MM.1S (cell line): ENCODE data around the gene RAB9A.

Experiments
- DNase-seq: peaks from one replicate; pipeline ENCODE4 v3.0.0-alpha.2; 2015
- H2AFZ ChIP-seq: fragments of 300-600 bp; sonication (generic); 2 replicates; pipeline ENCODE4 v1.6.0; 2016; ENCODE audit warnings: antibody characterized with exemption, low read length
- H3F3A ChIP-seq: fragments of 300-600 bp; sonication (generic); 2 replicates; pipeline ENCODE4 v1.6.1; 2016; ENCODE audit warnings: mild to moderate bottlenecking, antibody characterized with exemption, low read length, moderate library complexity, mixed read lengths; ENCODE audit not compliant: insufficient read depth
- H3K27ac ChIP-seq: fragments of 300-600 bp; sonication (generic); 2 replicates; pipeline ENCODE4 v1.5.1; 2016; ENCODE audit warnings: mild to moderate bottlenecking, low read length
- H3K27me3 ChIP-seq: fragments of 300-600 bp; sonication (generic); replicated peaks from 2 replicates; pipeline ENCODE4 v1.6.0; 2016; ENCODE audit warnings: low read length; ENCODE audit not compliant: insufficient read depth
- H3K36me3 ChIP-seq: fragments of 300-600 bp; sonication (generic); replicated peaks from 2 replicates; pipeline ENCODE4 v1.6.1; 2016; ENCODE audit warnings: mild to moderate bottlenecking, low read length, mixed read lengths; ENCODE audit not compliant: insufficient read depth
- H3K4me1 ChIP-seq: fragments of 300-600 bp; sonication (generic); 2 replicates; pipeline ENCODE4 v1.6.1; 2016; ENCODE audit warnings: low read length, mixed read lengths
- H3K4me2 ChIP-seq: fragments of 300-600 bp; sonication (generic); 2 replicates; pipeline ENCODE4 v1.6.0; 2016; ENCODE audit warnings: low read depth, low read length
- H3K4me3 ChIP-seq: fragments of 300-600 bp; sonication (generic); 2 replicates; pipeline ENCODE4 v1.5.1; 2016; ENCODE audit warnings: low read length, mixed read lengths
- H3K79me2 ChIP-seq: fragments of 300-600 bp; sonication (generic); 2 replicates; pipeline ENCODE4 v1.6.1; 2016; ENCODE audit warnings: mixed run types, low read length, mixed read lengths
- H3K9ac ChIP-seq: fragments of 300-600 bp; sonication (generic); 2 replicates; pipeline ENCODE4 v1.6.1; 2016; ENCODE audit warnings: low read length, mixed read lengths
- H3K9me2 ChIP-seq: fragments of 300-600 bp; sonication (generic); replicated peaks from 2 replicates; pipeline ENCODE4 v1.6.1; 2016; ENCODE audit warnings: mild to moderate bottlenecking, low read length, mixed read lengths; ENCODE audit not compliant: insufficient read depth
- H3K9me3 ChIP-seq: fragments of 300-600 bp; sonication (generic); replicated peaks from 2 replicates; pipeline ENCODE4 v1.6.1; 2016; ENCODE audit warnings: mild to moderate bottlenecking, low read length, mixed read lengths; ENCODE audit not compliant: insufficient read depth
- H4K20me1 ChIP-seq: fragments of 300-600 bp; sonication (generic); 2 replicates; pipeline ENCODE4 v1.6.1; 2016; ENCODE audit warnings: mild to moderate bottlenecking, low read length, moderate library complexity, mixed read lengths; ENCODE audit not compliant: insufficient read depth
- EZH2 ChIP-seq: fragments of 300-600 bp; sonication (generic); optimal IDR thresholded peaks from 2 replicates; pipeline ENCODE3; 2017; ENCODE audit warnings: low read depth, mild to moderate bottlenecking, antibody characterized with exemption, low read length, mixed read lengths
- EZH2phosphoT487 ChIP-seq: fragments of 300-600 bp; sonication (generic); IDR thresholded peaks from 2 replicates; pipeline ENCODE4 v1.6.1; 2018; ENCODE audit warnings: antibody characterized with exemption, low read length
- TF ChIP-seq, protein P1 (sequence below): fragments of 300-600 bp; sonication (generic); IDR thresholded peaks from 2 replicates; pipeline ENCODE4 v1.5.1; 2016; ENCODE audit warnings: antibody characterized with exemption, low read length, mixed read lengths

RAB9A gene

DNA sequence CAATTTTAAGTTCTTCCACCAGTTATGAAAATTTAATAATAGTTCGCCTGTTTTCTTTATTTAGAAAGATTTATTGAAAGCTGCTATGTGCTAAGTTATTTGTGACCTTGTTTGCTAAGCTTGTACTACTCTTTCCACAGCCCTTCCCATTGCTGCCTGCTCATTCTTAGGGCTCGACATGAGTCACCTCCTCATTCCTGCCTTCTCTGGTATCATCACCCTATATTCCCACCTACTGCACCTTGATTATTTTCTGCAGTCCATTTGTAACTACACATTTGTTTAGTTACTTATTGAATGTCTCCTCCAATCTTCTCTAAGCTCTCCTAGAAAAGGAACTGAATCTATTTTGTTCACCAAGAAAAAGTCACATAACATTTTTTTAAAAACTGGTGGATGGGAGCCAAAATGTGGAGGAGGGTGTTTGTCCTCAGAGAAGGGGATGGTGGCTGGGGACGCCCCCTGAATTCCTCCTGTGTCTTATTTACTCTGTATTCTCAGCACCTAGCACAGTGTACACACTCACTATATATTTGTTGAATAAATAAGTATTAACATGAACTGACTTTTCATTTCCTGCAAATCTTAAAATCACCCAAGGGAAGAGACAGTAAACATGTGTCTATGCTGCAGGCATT, 3.7 kb upstream of the RAB9A start:
- Histone ChIP-seq H3K4me2 (no peak overlapping the region), H3F3A (no peaks in the 10 kb centered on the region), H4K20me1 (no peaks in the 10 kb centered on the region), H3K9me3 (no peaks in the 10 kb centered on the region), H3K36me3 (no peaks in the 10 kb centered on the region), H3K79me2 (peaks cover 13% of the 10 kb centered on the region), H3K27me3 (no peaks in the 10 kb centered on the region), H3K4me1 (peaks cover 6% of the 10 kb centered on the region; the same call in 1 of the 2 replicates), H3K4me3 (no peak overlapping the region), H3K27ac (no peak overlapping the region), H2AFZ (no peak overlapping the region), H3K9ac (no peak overlapping the region), H3K9me2 (no peaks in the 10 kb centered on the region)
- TF ChIP-seq, protein P1, sequence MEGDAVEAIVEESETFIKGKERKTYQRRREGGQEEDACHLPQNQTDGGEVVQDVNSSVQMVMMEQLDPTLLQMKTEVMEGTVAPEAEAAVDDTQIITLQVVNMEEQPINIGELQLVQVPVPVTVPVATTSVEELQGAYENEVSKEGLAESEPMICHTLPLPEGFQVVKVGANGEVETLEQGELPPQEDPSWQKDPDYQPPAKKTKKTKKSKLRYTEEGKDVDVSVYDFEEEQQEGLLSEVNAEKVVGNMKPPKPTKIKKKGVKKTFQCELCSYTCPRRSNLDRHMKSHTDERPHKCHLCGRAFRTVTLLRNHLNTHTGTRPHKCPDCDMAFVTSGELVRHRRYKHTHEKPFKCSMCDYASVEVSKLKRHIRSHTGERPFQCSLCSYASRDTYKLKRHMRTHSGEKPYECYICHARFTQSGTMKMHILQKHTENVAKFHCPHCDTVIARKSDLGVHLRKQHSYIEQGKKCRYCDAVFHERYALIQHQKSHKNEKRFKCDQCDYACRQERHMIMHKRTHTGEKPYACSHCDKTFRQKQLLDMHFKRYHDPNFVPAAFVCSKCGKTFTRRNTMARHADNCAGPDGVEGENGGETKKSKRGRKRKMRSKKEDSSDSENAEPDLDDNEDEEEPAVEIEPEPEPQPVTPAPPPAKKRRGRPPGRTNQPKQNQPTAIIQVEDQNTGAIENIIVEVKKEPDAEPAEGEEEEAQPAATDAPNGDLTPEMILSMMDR = no peak
- TF ChIP-seq EZH2 (no peak), EZH2phosphoT487 (no peak)
- DNase-seq = no peak

DNA sequence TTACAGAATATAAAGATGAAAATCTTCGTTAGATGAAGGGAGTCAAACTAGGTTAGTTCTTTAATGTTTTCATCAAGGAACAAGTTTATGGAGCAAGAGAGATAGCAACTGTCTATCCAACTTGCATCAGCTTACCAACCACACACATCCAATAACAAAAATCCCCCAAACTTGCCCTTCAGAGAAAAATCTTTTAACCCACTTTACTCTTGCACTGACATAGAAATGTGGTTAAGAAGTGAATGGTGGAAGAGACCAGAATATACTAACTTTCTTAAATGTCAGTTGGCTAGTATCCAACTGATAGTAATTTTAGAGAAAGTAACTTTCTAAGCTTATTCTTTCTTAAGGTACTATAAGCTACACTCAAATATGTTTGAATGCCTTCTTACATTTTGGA, 1.7 kb upstream of the RAB9A start:
- no peak overlapping the region for H3K4me3 ChIP-seq
- H3K36me3 ChIP-seq = no peaks in the 10 kb centered on the region
- H3K79me2 ChIP-seq = peaks cover 32% of the 10 kb centered on the region
- H3K4me1 ChIP-seq = peaks cover 6% of the 10 kb centered on the region; the same call in 1 of the 2 replicates
- no peak for TF ChIP-seq EZH2
- no peak for TF ChIP-seq EZH2phosphoT487
- TF ChIP-seq, protein P1 = no peak
- H2AFZ ChIP-seq = no peak overlapping the region
- H3K9me3 ChIP-seq = no peaks in the 10 kb centered on the region
- no peak for DNase-seq
- H3K9me2 ChIP-seq = no peaks in the 10 kb centered on the region
- no peak overlapping the region for H3K27ac ChIP-seq
- no peaks in the 10 kb centered on the region for H3F3A ChIP-seq
- no peak overlapping the region for H3K9ac ChIP-seq
- H3K27me3 ChIP-seq = no peaks in the 10 kb centered on the region
- no peaks in the 10 kb centered on the region for H4K20me1 ChIP-seq
- H3K4me2 ChIP-seq = no peak overlapping the region

DNA sequence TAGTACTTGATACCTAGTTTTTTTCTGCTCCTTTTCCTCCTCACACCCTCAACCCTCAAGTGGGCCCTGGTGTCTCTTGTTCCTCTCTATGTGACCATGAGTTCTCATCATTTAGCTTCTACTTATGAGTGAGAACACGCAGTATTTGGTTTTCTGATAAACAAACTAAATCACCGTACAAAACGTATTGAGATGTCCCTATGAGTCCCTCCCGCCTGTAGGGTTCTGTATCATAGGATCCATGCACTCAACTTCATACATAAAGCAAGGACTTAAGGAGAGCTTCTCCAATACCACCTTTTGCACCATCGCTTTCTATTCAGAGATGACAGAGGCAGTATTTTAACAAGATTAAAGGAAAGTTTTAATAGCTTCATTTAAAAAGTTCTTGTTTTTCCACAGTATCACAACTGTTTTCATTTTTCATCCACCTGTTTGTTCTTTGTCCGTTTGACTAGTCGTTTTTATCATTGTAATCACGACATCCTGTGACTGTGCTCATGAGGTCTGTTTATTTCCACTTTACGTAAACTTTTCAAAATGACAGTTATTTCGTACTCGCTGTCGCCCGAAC, 457 bp upstream of the RAB9A start:
- peaks cover 44% of the 10 kb centered on the region for H3K79me2 ChIP-seq
- DNase-seq = no peak
- H3K27ac ChIP-seq = peak overlapping the region; percentile 45; the same call in 1 of the 2 replicates
- no peaks in the 10 kb centered on the region for H4K20me1 ChIP-seq
- TF ChIP-seq, protein P1 = no peak
- TF ChIP-seq EZH2phosphoT487 (no peak), EZH2 (no peak)
- peaks cover 6% of the 10 kb centered on the region; the same call in 1 of the 2 replicates for H3K4me1 ChIP-seq
- H3K4me2 ChIP-seq = peak overlapping the region; percentile 65
- no peaks in the 10 kb centered on the region for H3K36me3 ChIP-seq
- no peaks in the 10 kb centered on the region for H3F3A ChIP-seq
- no peaks in the 10 kb centered on the region for H3K9me3 ChIP-seq
- no peaks in the 10 kb centered on the region for H3K9me2 ChIP-seq
- H3K4me3 ChIP-seq = peak overlapping the region; percentile 79
- peak overlapping the region; percentile 75 for H2AFZ ChIP-seq
- H3K9ac ChIP-seq = peak overlapping the region; percentile 91
- H3K27me3 ChIP-seq = no peaks in the 10 kb centered on the region
